Measurements from ENCODE around the gene ATP4B. TPM values are rescaled to one million over a fixed set of nuclear protein-coding genes. Genes with fewer than 3 reads are reported as not detected.

The ATP4B gene
- polyA plus RNA-seq, 1 of the 3 experiments (the other 2 are of a cell fraction): not detected

- 90% methylated on average over 12 of the region's 29 CpGs for WGBS (ENCODE audit: low lambda C conversion rate)
Observed at GRCh38 chr13:113667771-113668490, 9.9 kb upstream of the ATP4B start.

More at GRCh38 chr13:113667771-113668490, 9.9 kb upstream of the ATP4B start:
- no peak overlapping the region for H3K9ac ChIP-seq
- CTCF ChIA-PET: interaction anchor here (0.8 to 3.2 kb wide), 3 partner anchors 47 to 57 kb away, joined by 3 to 19 read pairs (median 7); no protein-coding TSS in a partner anchor
- H4K20me1 ChIP-seq (ENCODE audit: insufficient read depth): no peaks in the 10 kb centered on the region
- H3K4me2 ChIP-seq: no peak overlapping the region
- no peaks in the 10 kb centered on the region for H3K36me3 ChIP-seq (replicated peaks in 1 of 2; ENCODE audit: control insufficient read depth in 1 of 2, insufficient read depth in 2 of 2, low read length in 1 of 2)
- no peak for DNase-seq
- H2AFZ ChIP-seq (ENCODE audit: low read depth): no peak overlapping the region
- no peaks in the 10 kb centered on the region for H3K27me3 ChIP-seq (ENCODE audit: insufficient read depth)
- no peak overlapping the region for H3K27ac ChIP-seq (ENCODE audit: low read depth in 2 of 2, low read length in 1 of 2)
- no peaks in the 10 kb centered on the region for H3K9me3 ChIP-seq
- peaks cover 11% of the 10 kb centered on the region for H3F3A ChIP-seq (replicated peaks; ENCODE audit: insufficient read depth)
- no peak for TF ChIP-seq RCOR1 (IDR thresholded peaks at IDR 0.05; ENCODE audit: low read length)
- TF ChIP-seq, protein P1, sequence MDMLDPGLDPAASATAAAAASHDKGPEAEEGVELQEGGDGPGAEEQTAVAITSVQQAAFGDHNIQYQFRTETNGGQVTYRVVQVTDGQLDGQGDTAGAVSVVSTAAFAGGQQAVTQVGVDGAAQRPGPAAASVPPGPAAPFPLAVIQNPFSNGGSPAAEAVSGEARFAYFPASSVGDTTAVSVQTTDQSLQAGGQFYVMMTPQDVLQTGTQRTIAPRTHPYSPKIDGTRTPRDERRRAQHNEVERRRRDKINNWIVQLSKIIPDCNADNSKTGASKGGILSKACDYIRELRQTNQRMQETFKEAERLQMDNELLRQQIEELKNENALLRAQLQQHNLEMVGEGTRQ (IDR thresholded peaks at IDR 0.05; ENCODE audit: borderline replicate concordance, low read depth, low read length): no peak
- no peak for TF ChIP-seq FOXJ3 (CRISPR knock-in tag; IDR thresholded peaks at IDR 0.05)
- TF ChIP-seq, protein P2, sequence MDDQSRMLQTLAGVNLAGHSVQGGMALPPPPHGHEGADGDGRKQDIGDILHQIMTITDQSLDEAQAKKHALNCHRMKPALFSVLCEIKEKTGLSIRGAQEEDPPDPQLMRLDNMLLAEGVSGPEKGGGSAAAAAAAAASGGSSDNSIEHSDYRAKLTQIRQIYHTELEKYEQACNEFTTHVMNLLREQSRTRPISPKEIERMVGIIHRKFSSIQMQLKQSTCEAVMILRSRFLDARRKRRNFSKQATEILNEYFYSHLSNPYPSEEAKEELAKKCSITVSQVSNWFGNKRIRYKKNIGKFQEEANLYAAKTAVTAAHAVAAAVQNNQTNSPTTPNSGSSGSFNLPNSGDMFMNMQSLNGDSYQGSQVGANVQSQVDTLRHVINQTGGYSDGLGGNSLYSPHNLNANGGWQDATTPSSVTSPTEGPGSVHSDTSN (IDR thresholded peaks at IDR 0.05): no peak
- TF ChIP-seq, protein P3, sequence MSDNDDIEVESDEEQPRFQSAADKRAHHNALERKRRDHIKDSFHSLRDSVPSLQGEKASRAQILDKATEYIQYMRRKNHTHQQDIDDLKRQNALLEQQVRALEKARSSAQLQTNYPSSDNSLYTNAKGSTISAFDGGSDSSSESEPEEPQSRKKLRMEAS (IDR thresholded peaks at IDR 0.05; ENCODE audit: low read depth): no peak
- no peak for TF ChIP-seq YY1 (IDR thresholded peaks at IDR 0.05; ENCODE audit: low read depth)
- TF ChIP-seq NFIC (IDR thresholded peaks at IDR 0.05; ENCODE audit: borderline replicate concordance): no peak
- TF ChIP-seq REST (IDR thresholded peaks at IDR 0.05; ENCODE audit: low read depth, low read length): no peak
- TF ChIP-seq FOXM1 (IDR thresholded peaks at IDR 0.05; ENCODE audit: low read depth): no peak
- TF ChIP-seq SIN3A (IDR thresholded peaks at IDR 0.05; ENCODE audit: borderline replicate concordance, low read depth, low read length): no peak
- TF ChIP-seq IRF3 (IDR thresholded peaks at IDR 0.05; ENCODE audit: low read depth, low read length): no peak
- TF ChIP-seq JUND (IDR thresholded peaks at IDR 0.05): no peak
- no peak for TF ChIP-seq NRF1 (IDR thresholded peaks at IDR 0.05; ENCODE audit: low read depth, low read length)
- no peak for TF ChIP-seq EP300 (IDR thresholded peaks at IDR 0.05; ENCODE audit: borderline replicate concordance in 1 of 2, low read depth in 1 of 2, low read length in 1 of 2)
- TF ChIP-seq TAF1 (IDR thresholded peaks at IDR 0.05; ENCODE audit: borderline replicate concordance, low read depth, low read length): no peak
- no peak for TF ChIP-seq TEAD4 (IDR thresholded peaks at IDR 0.05; ENCODE audit: borderline replicate concordance, insufficient read depth)
- no peaks in the 10 kb centered on the region for H3K79me2 ChIP-seq (ENCODE audit: insufficient read depth)
- H3K4me3 ChIP-seq (ENCODE audit: low read depth in 2 of 2, low read length in 1 of 2): no peak overlapping the region
- POLR2A ChIA-PET: no interaction called here
- H3K4me1 ChIP-seq (ENCODE audit: control insufficient read depth in 1 of 2, insufficient read depth in 2 of 2, low read depth in 1 of 2, low read length in 1 of 2): no peaks in the 10 kb centered on the region; a peak in 1 of 4 replicates
- no peaks in the 10 kb centered on the region for H3K9me2 ChIP-seq
